Measurements from ENCODE around the gene NSFL1C.

The NSFL1C gene

DNA sequence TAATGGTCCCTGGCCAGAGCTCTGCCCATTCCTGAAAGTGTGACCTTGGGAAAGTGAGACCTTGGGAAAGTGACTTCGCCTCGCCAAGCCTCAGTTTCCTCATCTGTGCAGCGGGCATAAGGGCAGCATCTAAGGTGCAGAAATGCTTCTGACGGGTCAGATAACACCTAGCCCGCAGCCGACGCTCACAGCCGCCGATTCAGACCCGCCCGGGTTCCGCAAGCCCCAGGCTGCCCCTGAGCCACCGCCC is 74.3 kb downstream of the NSFL1C start:
- H3K4me3 ChIP-seq (ENCODE audit: severe bottlenecking): peak overlapping the region; percentile 55
- no peaks in the 10 kb centered on the region for H3K9me3 ChIP-seq (ENCODE audit: severe bottlenecking)
- peaks cover 19% of the 10 kb centered on the region for H3K4me1 ChIP-seq (ENCODE audit: insufficient read depth, poor library complexity, severe bottlenecking)
- peak; percentile 2; the same call in 2 of the 3 replicates for ATAC-seq (ENCODE audit: low read depth)
- H3K27ac ChIP-seq (ENCODE audit: poor library complexity, severe bottlenecking): peak overlapping the region; percentile 67
- H3K27me3 ChIP-seq (ENCODE audit: insufficient read depth, poor library complexity, severe bottlenecking): no peaks in the 10 kb centered on the region
- H3K36me3 ChIP-seq (ENCODE audit: low read depth): peaks cover 31% of the 10 kb centered on the region
- TF ChIP-seq, protein P1, sequence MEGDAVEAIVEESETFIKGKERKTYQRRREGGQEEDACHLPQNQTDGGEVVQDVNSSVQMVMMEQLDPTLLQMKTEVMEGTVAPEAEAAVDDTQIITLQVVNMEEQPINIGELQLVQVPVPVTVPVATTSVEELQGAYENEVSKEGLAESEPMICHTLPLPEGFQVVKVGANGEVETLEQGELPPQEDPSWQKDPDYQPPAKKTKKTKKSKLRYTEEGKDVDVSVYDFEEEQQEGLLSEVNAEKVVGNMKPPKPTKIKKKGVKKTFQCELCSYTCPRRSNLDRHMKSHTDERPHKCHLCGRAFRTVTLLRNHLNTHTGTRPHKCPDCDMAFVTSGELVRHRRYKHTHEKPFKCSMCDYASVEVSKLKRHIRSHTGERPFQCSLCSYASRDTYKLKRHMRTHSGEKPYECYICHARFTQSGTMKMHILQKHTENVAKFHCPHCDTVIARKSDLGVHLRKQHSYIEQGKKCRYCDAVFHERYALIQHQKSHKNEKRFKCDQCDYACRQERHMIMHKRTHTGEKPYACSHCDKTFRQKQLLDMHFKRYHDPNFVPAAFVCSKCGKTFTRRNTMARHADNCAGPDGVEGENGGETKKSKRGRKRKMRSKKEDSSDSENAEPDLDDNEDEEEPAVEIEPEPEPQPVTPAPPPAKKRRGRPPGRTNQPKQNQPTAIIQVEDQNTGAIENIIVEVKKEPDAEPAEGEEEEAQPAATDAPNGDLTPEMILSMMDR (IDR thresholded peaks at IDR 0.05; ENCODE audit: poor library complexity, severe bottlenecking): no peak
- DNase-seq (ENCODE audit: low spot score): no peak
